Pancreas (tissue), 10 donors: ENCODE measurements around the gene SH3GLB1. TPM values are rescaled to one million over a fixed set of nuclear protein-coding genes. Genes with fewer than 3 reads are reported as not detected.

ENCODE experiments used
- ATAC-seq, 4 donors: fragments of 200-7000 bp; cut with Tn5 transposase; one replicate each; pipeline versions ENCODE4 v1.8.0 to v1.9.1; 2020; ENCODE audit warnings: mild to moderate bottlenecking in 4 of 4, moderate library complexity in 4 of 4
- DNase-seq, 6 donors: peaks; one replicate each; pipeline ENCODE4 v3.0.0-alpha.2; 2020
- FAIRE-seq: peaks from 2 replicates; lab custom pipeline; 2012; peaks lifted over from hg19 to GRCh38; lab: Jason Lieb, UNC
- H3K27ac ChIP-seq, 4 donors: fragments of 200-600 bp; sonication (generic); 1 replicate in 3 of 4; 2 replicates in 1 of 4; pipeline versions ENCODE4 v1.5.0 to v1.8.0; 2020
- H3K27me3 ChIP-seq, 4 donors: fragments of 200-600 bp; one replicate each; pipeline ENCODE4 v1.8.0; 2021
- H3K36me3 ChIP-seq, 3 donors: fragments of 200-600 bp; sonication (generic) in 1 of 3; one replicate each; pipeline versions ENCODE4 v1.5.0 to v1.8.0; 2020 to 2021
- H3K4me1 ChIP-seq, 3 donors: fragments of 200-600 bp; one replicate each; pipeline ENCODE4 v1.8.0; 2021
- H3K4me3 ChIP-seq, 4 donors: fragments of 200-600 bp; sonication (generic) in 2 of 4; one replicate each; pipeline versions ENCODE4 v1.5.0 to v1.8.0; 2020 to 2021
- H3K9me3 ChIP-seq, 4 donors: fragments of 200-600 bp; one replicate each; pipeline ENCODE4 v1.8.0; 2021
- CTCF ChIP-seq, 4 donors: fragments of 200-600 bp; sonication (generic) in 3 of 4; IDR thresholded peaks; one replicate each; pipeline versions ENCODE4 v1.5.0 to v1.8.0; 2021; ENCODE audit warnings: antibody characterized with exemption in 4 of 4
- WGBS, 2 donors: extraction: QIAGEN DNeasy Blood & Tissue Kit; methylation state at CpG; one replicate each; pipeline ENCODE4 v1.1.7; 2013; 5-methylcytosine and 5-hydroxymethylcytosine counted together
- intact Hi-C, 3 donors: fragments of 100-400 bp; cut with DNase I; formaldehyde crosslinking; loops; one replicate each; pipeline versions ENCODE4 v1.11.1 to v1.14.2; 2022
- polyA plus RNA-seq, 2 donors: library from polyadenylated mRNA; stranded (reverse); fragments of 200-250 nt; gene quantifications; one replicate each; pipeline ENCODE4 v1.2.3, GENCODE V29; 2013
- total RNA-seq, 6 donors: library from RNA; stranded (reverse); fragmentation: NEBNext Ultra II Directional in 4 of 6; extraction: Animal tissue kit (Norgen Biotek cat#: 25700) in 4 of 6; gene quantifications; one replicate each; pipeline versions ENCODE4 v1.2.1 to v1.2.4, GENCODE V29; 2021 to 2023
- donor health status: healthy with polysubstance abuse.
- donor health status: DM: no; HTN: no; CAD: no; lungs with moderate emphysema.
- donor health status: DM: no; HTN: no; CAD: no.
- donor health status: control.
- donor health status: control.
- donor health status: Bipolar disorder and iron deficiency.
- donor health status: DM: yes; HTN: yes; CAD: no.
- donor health status: DM: no; HTN: no; CAD: no.
- donor health status: DM: no; HTN: no; CAD: no.
- donor health status: DM: yes; HTN: yes; CAD: no.

Gene SH3GLB1
- total and polyA plus RNA-seq, 8 donors = 15.3 to 48.3 (median 41.0) TPM

GRCh38 chr1:86778569-86779239 is 74.3 kb downstream of the SH3GLB1 start:
- 64 to 66% methylated on average over 2 of the region's 2 CpGs for WGBS, 2 donors
- Histone ChIP-seq H3K27me3 (no peaks in the 10 kb centered on the region), H3K36me3 (no peaks in the 10 kb centered on the region), H3K4me3 (no peak overlapping the region), H3K9me3 (no peaks in the 10 kb centered on the region), H3K4me1 (peaks cover 2 to 17% (median 5%) of the 10 kb centered on the region in 3 donors), H3K27ac (no peak overlapping the region)
- ATAC-seq = no peak
- intact Hi-C loops = no loop called here
- no peak for FAIRE-seq
- no peak for DNase-seq
- no peak for TF ChIP-seq CTCF (IDR thresholded peaks at IDR 0.05)

GRCh38 chr1:86779308-86780191 is 75.2 kb downstream of the SH3GLB1 start:
- 78 to 85% methylated on average over 8 of the region's 8 CpGs for WGBS, 2 donors
- no peak for FAIRE-seq

GRCh38 chr1:86782482-86782881 is 78.1 kb downstream of the SH3GLB1 start:
- ATAC-seq (no peak), DNase-seq (no peak), FAIRE-seq (no peak)
- TF ChIP-seq CTCF (IDR thresholded peaks at IDR 0.05) = no peak
- Histone ChIP-seq H3K36me3 (no peaks in the 10 kb centered on the region), H3K9me3 (no peaks in the 10 kb centered on the region), H3K4me3 (no peak overlapping the region), H3K4me1 (no peaks in the 10 kb centered on the region), H3K27me3 (no peaks in the 10 kb centered on the region), H3K27ac (no peak overlapping the region)
- intact Hi-C loops = no loop called here

More at GRCh38 chr1:86779308-86780191, 75.2 kb downstream of the SH3GLB1 start:
- no peak for DNase-seq
- no peaks in the 10 kb centered on the region for H3K36me3 ChIP-seq
- H3K27ac ChIP-seq = no peak overlapping the region
- peaks cover 0 to 11% (median 0%) of the 10 kb centered on the region in 3 donors for H3K4me1 ChIP-seq
- no peaks in the 10 kb centered on the region for H3K9me3 ChIP-seq
- intact Hi-C loops = no loop called here
- H3K4me3 ChIP-seq = no peak overlapping the region
- no peak for TF ChIP-seq CTCF (IDR thresholded peaks at IDR 0.05)
- no peak for ATAC-seq
- no peaks in the 10 kb centered on the region for H3K27me3 ChIP-seq

- FAIRE-seq (no peak), ATAC-seq (no peak), DNase-seq (no peak)
- no peak for TF ChIP-seq CTCF (IDR thresholded peaks at IDR 0.05)
- Histone ChIP-seq H3K9me3 (no peaks in the 10 kb centered on the region), H3K4me1 (peaks cover 5 to 25% (median 6%) of the 10 kb centered on the region in 3 donors), H3K4me3 (no peak overlapping the region), H3K27ac (peak overlapping the region in 1 of 4 donors; percentile 14), H3K27me3 (no peaks in the 10 kb centered on the region), H3K36me3 (no peaks in the 10 kb centered on the region)
- intact Hi-C loops = no loop called here
These were observed 83.2 kb downstream of the SH3GLB1 start for GRCh38 chr1:86787621-86788020.
